ENCODE measurements around the gene TBL3. TPM values are rescaled to one million over a fixed set of nuclear protein-coding genes. Genes with fewer than 3 reads are reported as not detected.

TBL3 gene
- total RNA-seq, 1 experiment from 2014 or later, result 26.8 TPM

DNA sequence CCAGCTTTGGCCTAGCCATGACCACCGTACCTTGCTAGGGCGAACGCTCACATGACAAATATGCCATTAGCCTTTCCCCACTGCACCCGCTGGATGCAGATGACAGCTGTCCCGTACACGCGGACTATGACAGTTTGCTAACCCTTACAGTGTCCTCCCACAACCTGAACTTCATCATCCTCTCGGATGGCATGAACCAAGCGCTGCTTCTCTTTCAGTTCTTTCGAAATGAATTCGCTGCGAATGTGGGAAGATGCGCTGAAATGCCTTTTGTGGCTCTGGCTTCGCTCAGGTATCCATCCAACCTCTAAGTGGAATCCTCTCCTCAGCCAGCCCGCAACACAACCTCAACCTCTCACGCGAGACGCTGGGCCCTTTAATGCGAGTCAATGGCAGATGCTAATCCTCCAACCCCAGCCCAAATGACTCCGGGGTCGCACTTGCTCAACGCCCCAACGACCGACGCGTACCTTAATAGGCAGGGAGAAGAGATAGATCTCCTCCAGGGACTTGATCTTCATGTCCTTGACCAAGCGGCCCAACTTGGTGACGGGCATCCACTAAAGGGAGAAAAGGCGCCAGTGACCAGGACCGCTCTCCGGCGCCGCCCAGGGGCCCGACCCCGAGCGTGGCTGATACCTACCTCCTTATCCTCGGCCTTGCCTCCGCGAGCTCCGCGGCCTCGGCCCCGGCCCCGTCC is 7.9 kb upstream of the TBL3 start:
- peaks cover 23% of the 10 kb centered on the region for H3K4me1 Mint-ChIP-seq (ENCODE audit: insufficient read depth, unreplicated experiment)
- no TSS peak for BruUV-seq (replicated peaks)
- peaks cover 60% of the 10 kb centered on the region for H3K36me3 Mint-ChIP-seq (ENCODE audit: insufficient read depth, unreplicated experiment)
- TF ChIP-seq, protein P1, sequence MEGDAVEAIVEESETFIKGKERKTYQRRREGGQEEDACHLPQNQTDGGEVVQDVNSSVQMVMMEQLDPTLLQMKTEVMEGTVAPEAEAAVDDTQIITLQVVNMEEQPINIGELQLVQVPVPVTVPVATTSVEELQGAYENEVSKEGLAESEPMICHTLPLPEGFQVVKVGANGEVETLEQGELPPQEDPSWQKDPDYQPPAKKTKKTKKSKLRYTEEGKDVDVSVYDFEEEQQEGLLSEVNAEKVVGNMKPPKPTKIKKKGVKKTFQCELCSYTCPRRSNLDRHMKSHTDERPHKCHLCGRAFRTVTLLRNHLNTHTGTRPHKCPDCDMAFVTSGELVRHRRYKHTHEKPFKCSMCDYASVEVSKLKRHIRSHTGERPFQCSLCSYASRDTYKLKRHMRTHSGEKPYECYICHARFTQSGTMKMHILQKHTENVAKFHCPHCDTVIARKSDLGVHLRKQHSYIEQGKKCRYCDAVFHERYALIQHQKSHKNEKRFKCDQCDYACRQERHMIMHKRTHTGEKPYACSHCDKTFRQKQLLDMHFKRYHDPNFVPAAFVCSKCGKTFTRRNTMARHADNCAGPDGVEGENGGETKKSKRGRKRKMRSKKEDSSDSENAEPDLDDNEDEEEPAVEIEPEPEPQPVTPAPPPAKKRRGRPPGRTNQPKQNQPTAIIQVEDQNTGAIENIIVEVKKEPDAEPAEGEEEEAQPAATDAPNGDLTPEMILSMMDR (IDR thresholded peaks at IDR 0.05; ENCODE audit: unreplicated experiment), result no peak
- peak overlapping the region; percentile 78 for H3K4me3 Mint-ChIP-seq (ENCODE audit: unreplicated experiment)
- no peaks in the 10 kb centered on the region for H3K9me3 Mint-ChIP-seq (ENCODE audit: unreplicated experiment)
- intact Hi-C loops (cut with micrococcal nuclease), result no loop called here
- POLR2A ChIA-PET, result interaction anchor here (0.6 to 8.9 kb wide), 49 partner anchors 8 to 550 kb away, joined by 3 to 72 read pairs (median 5); partner anchors contain the start of genes ATP6V0C, ECI1, FAHD1 and GFER
- no peak for DNase-seq (ENCODE audit: unreplicated experiment)
- no peaks in the 10 kb centered on the region for H3K27me3 Mint-ChIP-seq (ENCODE audit: insufficient read depth, unreplicated experiment)
- H3K27ac Mint-ChIP-seq (ENCODE audit: low read depth, unreplicated experiment), result peak overlapping the region; percentile 95
- CTCF ChIA-PET, result interaction anchor here (0.5 to 1.3 kb wide), 3 partner anchors 10 to 1165 kb away, joined by 3 to 5 read pairs (median 3); no protein-coding TSS in a partner anchor

DNA sequence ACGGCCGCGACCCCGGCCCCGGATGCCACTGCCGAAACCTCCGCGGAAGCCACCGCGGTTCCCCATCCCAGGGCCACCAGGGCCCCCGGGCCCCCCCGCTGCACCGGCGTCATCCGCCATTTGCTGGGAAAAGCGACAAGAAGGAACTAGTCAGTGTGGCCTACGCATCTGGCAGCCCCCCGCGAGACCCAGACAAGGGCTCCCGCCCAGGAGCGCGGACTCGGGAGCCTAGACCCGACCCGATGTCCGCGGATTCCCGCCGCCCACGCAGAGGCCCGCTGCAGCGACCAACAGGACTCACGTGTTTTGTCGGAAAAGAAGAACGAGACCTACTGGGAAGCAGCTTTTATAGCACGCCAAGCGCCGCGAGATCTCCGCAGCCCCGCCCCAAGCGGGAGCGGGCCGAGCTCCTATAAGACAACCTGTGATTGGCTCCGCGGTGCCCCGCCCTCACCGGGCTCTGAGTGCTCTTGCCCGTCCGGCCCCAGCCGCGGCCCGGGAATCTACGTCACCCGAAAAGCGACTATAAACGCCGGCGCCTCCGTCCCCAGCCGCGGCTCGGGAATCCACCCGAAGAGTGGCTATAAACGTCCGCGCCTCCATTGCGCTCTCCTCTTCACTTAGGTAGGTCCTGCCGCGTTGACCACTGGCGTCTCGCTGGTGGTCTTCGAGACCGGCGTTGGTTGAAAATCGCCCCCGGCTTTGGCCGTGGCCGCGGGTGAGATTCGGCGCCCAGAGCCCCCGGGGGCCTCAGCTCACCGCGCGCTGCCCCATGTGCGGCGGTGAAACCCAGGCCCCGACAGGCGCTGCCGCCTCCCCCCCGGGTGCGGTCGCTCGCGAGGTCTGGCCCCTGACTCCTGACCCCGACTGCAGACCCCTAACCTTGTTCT is 7.1 kb upstream of the TBL3 start, which contains the start of gene RPS2:
Gene RPS2, minus strand, starts transcription at position 321 of the 890 bp plus-strand sequence. Its CDS starts 201 bp downstream, at position 120.
- TF ChIP-seq, protein P1 (IDR thresholded peaks at IDR 0.05; ENCODE audit: unreplicated experiment), result no peak
- ChIA-PET CTCF (interaction anchor here (0.5 to 1.3 kb wide), 6 partner anchors 39 to 1164 kb away, joined by 3 to 5 read pairs (median 3); no protein-coding TSS in a partner anchor), POLR2A (interaction anchor here (0.6 to 8.9 kb wide), 54 partner anchors 8 to 941 kb away, joined by 3 to 72 read pairs (median 5); partner anchors contain the start of genes ATP6V0C, ECI1, FAHD1 and GFER)
- peak within 1 kb of the TSS; percentile 78 for H3K4me3 Mint-ChIP-seq (ENCODE audit: unreplicated experiment)
- peaks cover 60% of the 10 kb centered on the region for H3K36me3 Mint-ChIP-seq (ENCODE audit: insufficient read depth, unreplicated experiment)
- peak; percentile 98 for DNase-seq (ENCODE audit: unreplicated experiment)
- no peaks in the 10 kb centered on the region for H3K9me3 Mint-ChIP-seq (ENCODE audit: unreplicated experiment)
- H3K4me1 Mint-ChIP-seq (ENCODE audit: insufficient read depth, unreplicated experiment), result peaks cover 23% of the 10 kb centered on the region
- H3K27ac Mint-ChIP-seq (ENCODE audit: low read depth, unreplicated experiment), result peak within 1 kb of the TSS; percentile 95
- H3K27me3 Mint-ChIP-seq (ENCODE audit: insufficient read depth, unreplicated experiment), result no peaks in the 10 kb centered on the region
- intact Hi-C loops (cut with micrococcal nuclease), result no loop called here
- no TSS peak for BruUV-seq (replicated peaks)

- no peak for DNase-seq (ENCODE audit: unreplicated experiment)
- Mint-ChIP-seq H3K27ac (ENCODE audit: low read depth, unreplicated experiment) (peak overlapping the region; percentile 95), H3K9me3 (ENCODE audit: unreplicated experiment) (no peaks in the 10 kb centered on the region), H3K36me3 (ENCODE audit: insufficient read depth, unreplicated experiment) (peaks cover 56% of the 10 kb centered on the region), H3K27me3 (ENCODE audit: insufficient read depth, unreplicated experiment) (no peaks in the 10 kb centered on the region), H3K4me1 (ENCODE audit: insufficient read depth, unreplicated experiment) (peaks cover 20% of the 10 kb centered on the region), H3K4me3 (ENCODE audit: unreplicated experiment) (peak overlapping the region; percentile 78)
- intact Hi-C loops (cut with micrococcal nuclease), result no loop called here
- CTCF ChIA-PET, result interaction anchor here (0.5 to 1.4 kb wide), 5 partner anchors 39 to 103 kb away, joined by 3 to 5 read pairs (median 3); no protein-coding TSS in a partner anchor
- TF ChIP-seq, protein P1 (IDR thresholded peaks at IDR 0.05; ENCODE audit: unreplicated experiment), result no peak
- POLR2A ChIA-PET, result interaction anchor here (0.5 to 8.9 kb wide), 40 partner anchors 8 to 550 kb away, joined by 3 to 72 read pairs (median 6); partner anchors contain the start of genes FAHD1, GFER, HAGH and MSRB1
- TSS peak; percentile 74 for BruUV-seq (replicated peaks)
Measured at GRCh38 chr16:1965396-1966001, 6.4 kb upstream of the TBL3 start.

All from MCF 10A (cell line).